Stimulated activated naive CD8-positive, alpha-beta T cell treated with anti-CD3 and anti-CD28 coated beads, Interleukin-15, amount 100 ng/mL, for 72 hours (primary cell): ENCODE data around the gene RBM4.
"Not testable (repeated sequence)": the region's sequence is repeated elsewhere in the genome, so short reads cannot be mapped to it uniquely, and the experiment has no call there.

Experiments used
- ATAC-seq: fragments of 150-1000 bp; cut with Tn5 transposase; 2 replicates; pipeline ENCODE4 v1.10.0; 2021; ENCODE audit warnings: mild to moderate bottlenecking, moderate library complexity
- DNase-seq, 2 donors: peaks; one replicate each; pipeline ENCODE4 v3.0.0; 2021 to 2022
- H3K27ac Mint-ChIP-seq, 2 donors: one replicate each; pipeline ENCODE4 v1.8.0; 2022; ENCODE audit warnings: mild to moderate bottlenecking in 2 of 2, mixed read lengths in 2 of 2, moderate library complexity in 2 of 2
- H3K27me3 Mint-ChIP-seq: one replicate; pipeline ENCODE4 v1.8.0; 2022; ENCODE audit warnings: mixed read lengths
- H3K4me1 Mint-ChIP-seq: one replicate; pipeline ENCODE4 v1.8.0; 2022; ENCODE audit warnings: mild to moderate bottlenecking, mixed read lengths
- H3K4me3 Mint-ChIP-seq, 2 donors: one replicate each; pipeline ENCODE4 v1.8.0; 2022; ENCODE audit warnings: mild to moderate bottlenecking in 2 of 2, mixed read lengths in 2 of 2, moderate library complexity in 1 of 2
- H3K9me3 Mint-ChIP-seq, 2 donors: one replicate each; pipeline ENCODE4 v1.8.0; 2022; ENCODE audit warnings: mixed read lengths in 2 of 2

Gene RBM4, protein sequence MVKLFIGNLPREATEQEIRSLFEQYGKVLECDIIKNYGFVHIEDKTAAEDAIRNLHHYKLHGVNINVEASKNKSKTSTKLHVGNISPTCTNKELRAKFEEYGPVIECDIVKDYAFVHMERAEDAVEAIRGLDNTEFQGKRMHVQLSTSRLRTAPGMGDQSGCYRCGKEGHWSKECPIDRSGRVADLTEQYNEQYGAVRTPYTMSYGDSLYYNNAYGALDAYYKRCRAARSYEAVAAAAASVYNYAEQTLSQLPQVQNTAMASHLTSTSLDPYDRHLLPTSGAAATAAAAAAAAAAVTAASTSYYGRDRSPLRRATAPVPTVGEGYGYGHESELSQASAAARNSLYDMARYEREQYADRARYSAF

GRCh38 chr11:66638177-66639065, at the start of gene RBM4:
Gene RBM4, plus strand, starts transcription at chr11:66638703. Its CDS starts 1,009 bp downstream, at chr11:66639712.
- ATAC-seq (peak; percentile 96), DNase-seq (peak; percentile 95 to 99)
- peaks cover 67% of the 10 kb centered on the region for H3K4me1 Mint-ChIP-seq
- peak within 1 kb of the TSS; percentile 95 to 99 for H3K27ac Mint-ChIP-seq
- H3K4me3 Mint-ChIP-seq = peak within 1 kb of the TSS; percentile 88 to 95
- no peaks in the 10 kb centered on the region for H3K27me3 Mint-ChIP-seq
- no peaks in the 10 kb centered on the region for H3K9me3 Mint-ChIP-seq

GRCh38 chr11:66589315-66589714, 49.2 kb upstream of the RBM4 start:
- not testable (repeated sequence) for H3K27ac Mint-ChIP-seq

GRCh38 chr11:66589996-66590675, 48.4 kb upstream of the RBM4 start:
- no peak for DNase-seq
- no peaks in the 10 kb centered on the region for H3K27me3 Mint-ChIP-seq
- no peak for ATAC-seq
- H3K4me1 Mint-ChIP-seq = peaks cover 34% of the 10 kb centered on the region
- no peaks in the 10 kb centered on the region for H3K9me3 Mint-ChIP-seq
- no peak overlapping the region for H3K27ac Mint-ChIP-seq
- no peak overlapping the region for H3K4me3 Mint-ChIP-seq

More at GRCh38 chr11:66589315-66589714, 49.2 kb upstream of the RBM4 start:
- not testable (repeated sequence) for ATAC-seq, H3K9me3 Mint-ChIP-seq, H3K27me3 Mint-ChIP-seq, H3K4me3 Mint-ChIP-seq, DNase-seq
- peaks cover 26% of the 10 kb centered on the region for H3K4me1 Mint-ChIP-seq

DNA sequence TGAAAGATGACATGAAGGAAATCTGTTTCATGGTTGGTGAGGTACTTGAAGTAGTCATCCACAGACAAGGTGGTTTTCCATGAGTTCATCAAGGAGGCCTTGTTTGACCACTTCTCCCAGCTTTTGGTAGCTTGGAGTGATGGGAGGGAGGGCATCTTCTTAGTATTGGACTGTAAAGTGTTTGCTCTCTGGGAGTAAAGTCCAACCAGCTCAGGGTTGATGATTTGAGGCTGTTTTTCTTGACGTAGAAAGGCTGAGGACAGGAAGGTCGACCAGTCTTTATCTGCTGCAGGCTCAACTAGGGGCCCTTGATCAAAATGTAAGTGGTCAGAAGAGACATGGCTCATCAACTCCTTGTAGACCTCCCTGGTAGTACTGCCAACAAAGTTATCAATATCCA, 47.3 kb upstream of the RBM4 start:
- DNase-seq (no peak), ATAC-seq (no peak)
- Mint-ChIP-seq H3K27me3 (no peaks in the 10 kb centered on the region), H3K9me3 (no peaks in the 10 kb centered on the region), H3K4me1 (peaks cover 44% of the 10 kb centered on the region), H3K27ac (no peak overlapping the region), H3K4me3 (peak overlapping the region in 1 of 2 donors; percentile 100)

DNA sequence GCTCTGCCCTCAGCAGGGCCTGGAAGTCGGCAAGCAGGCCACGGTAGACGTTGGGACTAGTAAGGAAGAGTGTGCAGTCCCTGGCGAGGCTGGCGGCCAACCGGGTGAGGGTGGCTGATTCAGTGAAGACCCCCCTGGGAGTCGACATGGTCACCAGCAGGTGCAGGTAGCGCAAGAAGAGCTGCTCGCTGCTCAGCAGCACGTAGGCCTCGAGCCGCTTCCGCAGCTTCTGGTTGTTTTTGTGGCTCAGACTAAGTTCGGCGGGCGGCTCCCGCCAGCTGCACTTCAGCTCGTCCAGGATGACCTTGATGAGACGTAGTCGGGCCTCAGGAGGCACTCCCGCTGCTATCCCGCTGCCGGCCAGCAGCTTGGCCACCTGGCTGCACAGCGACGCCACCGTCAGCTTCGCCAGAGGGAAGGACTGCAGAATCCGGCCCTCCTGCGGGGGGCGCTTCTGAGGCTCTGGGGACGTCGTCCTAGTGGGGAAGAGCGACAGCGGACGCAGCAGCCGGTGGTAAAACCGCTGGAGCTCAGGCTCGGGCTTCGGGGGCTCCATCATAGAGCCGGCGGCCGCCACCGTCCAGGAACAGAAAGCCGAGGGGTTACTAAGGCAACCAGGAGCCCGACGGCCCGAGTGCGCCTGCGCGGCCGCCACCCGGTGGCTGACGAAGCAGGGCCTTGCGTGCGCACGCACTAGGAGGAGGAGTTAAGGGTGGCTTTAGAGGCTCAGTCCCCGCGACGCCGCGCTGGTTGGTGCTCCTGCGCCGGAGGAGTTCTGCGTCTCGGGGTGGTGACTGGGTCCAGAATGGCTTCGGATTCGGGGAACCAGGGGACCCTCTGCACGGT, 45.8 kb upstream of the RBM4 start, which contains the start of the genes CCDC87 and CCS:
CCDC87 (minus strand) TSS at position 607 of the 846 bp plus-strand sequence; CDS start at position 559, 48 bp downstream.
CCS (plus strand) TSS at position 729 of the 846 bp plus-strand sequence; CDS start at position 806, 77 bp downstream.
- peaks cover 44% of the 10 kb centered on the region for H3K4me1 Mint-ChIP-seq
- peak within 1 kb of the TSS; percentile 94 to 98 for H3K27ac Mint-ChIP-seq
- H3K27me3 Mint-ChIP-seq = no peaks in the 10 kb centered on the region
- H3K4me3 Mint-ChIP-seq = peak within 1 kb of the TSS; percentile 99 to 100
- no peaks in the 10 kb centered on the region for H3K9me3 Mint-ChIP-seq
- ATAC-seq (peak; percentile 97), DNase-seq (peak; percentile 96 to 97)

DNA sequence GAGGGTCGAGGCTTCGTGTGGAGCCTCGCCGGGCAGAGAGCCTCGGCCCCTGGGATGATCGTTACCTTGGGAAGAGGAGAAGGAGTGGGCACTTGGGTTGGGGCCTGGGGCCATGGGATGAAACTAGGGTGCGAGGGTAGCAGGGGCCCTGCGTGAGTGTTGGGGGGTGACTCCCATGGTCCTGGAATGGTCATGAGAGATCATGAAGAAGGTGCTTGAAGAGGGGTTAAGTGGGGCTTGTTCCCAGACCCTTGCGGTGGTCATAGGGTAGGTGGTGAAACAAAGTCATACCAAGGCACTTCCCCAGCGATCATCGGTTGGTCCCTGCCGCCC, 45.2 kb upstream of the RBM4 start:
- Mint-ChIP-seq H3K4me1 (peaks cover 44% of the 10 kb centered on the region), H3K4me3 (peak overlapping the region; percentile 99 to 100), H3K27me3 (no peaks in the 10 kb centered on the region), H3K9me3 (no peaks in the 10 kb centered on the region), H3K27ac (peak overlapping the region; percentile 94 to 98)
- DNase-seq (no peak), ATAC-seq (peak; percentile 32)

DNA sequence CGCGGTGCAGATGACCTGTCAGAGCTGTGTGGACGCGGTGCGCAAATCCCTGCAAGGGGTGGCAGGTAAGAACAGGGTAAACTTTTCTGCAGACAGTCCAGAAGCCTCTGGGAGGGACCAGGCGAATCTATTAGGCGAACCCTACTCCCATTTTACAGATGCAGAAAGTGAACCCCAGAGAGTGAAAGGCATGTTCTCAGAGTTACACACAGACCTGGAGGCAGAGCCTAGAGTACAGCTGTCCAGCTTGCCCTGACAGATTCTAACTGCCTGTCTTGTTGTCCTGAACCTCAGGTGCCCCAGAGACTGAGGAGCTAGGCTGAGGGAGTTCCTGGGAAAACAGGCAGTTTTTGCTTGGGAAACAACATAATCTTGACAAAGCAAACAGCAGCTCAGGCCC, 44.9 kb upstream of the RBM4 start:
- H3K27me3 Mint-ChIP-seq = no peaks in the 10 kb centered on the region
- H3K4me3 Mint-ChIP-seq = peak overlapping the region; percentile 99 to 100
- peaks cover 44% of the 10 kb centered on the region for H3K4me1 Mint-ChIP-seq
- ATAC-seq = no peak
- DNase-seq = no peak
- no peak overlapping the region for H3K27ac Mint-ChIP-seq
- H3K9me3 Mint-ChIP-seq = no peaks in the 10 kb centered on the region

- H3K9me3 Mint-ChIP-seq = no peaks in the 10 kb centered on the region
- no peaks in the 10 kb centered on the region for H3K27me3 Mint-ChIP-seq
- no peak for ATAC-seq
- H3K4me1 Mint-ChIP-seq = peaks cover 44% of the 10 kb centered on the region
- peak overlapping the region; percentile 78 to 100 for H3K4me3 Mint-ChIP-seq
- H3K27ac Mint-ChIP-seq = peak overlapping the region; percentile 87 to 94
- peak in 1 of 2 donors; percentile 9 for DNase-seq
Measured at GRCh38 chr11:66595245-66595904, 43.1 kb upstream of the RBM4 start.

DNA sequence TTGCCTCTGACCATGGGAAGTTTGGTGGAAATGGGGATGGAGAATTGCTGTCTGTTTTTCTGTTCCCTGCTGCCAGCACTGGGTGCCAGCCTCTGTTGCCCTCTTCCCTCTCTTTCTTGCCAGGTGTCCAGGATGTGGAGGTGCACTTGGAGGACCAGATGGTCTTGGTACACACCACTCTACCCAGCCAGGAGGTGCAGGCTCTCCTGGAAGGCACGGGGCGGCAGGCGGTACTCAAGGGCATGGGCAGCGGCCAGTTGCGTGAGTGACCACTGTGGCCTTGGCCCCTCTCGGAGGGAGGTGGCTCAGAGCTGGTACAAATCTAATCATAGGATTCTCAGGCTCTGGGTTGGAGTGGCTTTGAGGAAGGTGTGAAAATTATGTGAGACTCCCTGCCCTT, 39.5 kb upstream of the RBM4 start:
- H3K27ac Mint-ChIP-seq = no peak overlapping the region
- peaks cover 20% of the 10 kb centered on the region for H3K4me1 Mint-ChIP-seq
- H3K27me3 Mint-ChIP-seq = no peaks in the 10 kb centered on the region
- no peak overlapping the region for H3K4me3 Mint-ChIP-seq
- DNase-seq (no peak), ATAC-seq (no peak)
- H3K9me3 Mint-ChIP-seq = no peaks in the 10 kb centered on the region

DNA sequence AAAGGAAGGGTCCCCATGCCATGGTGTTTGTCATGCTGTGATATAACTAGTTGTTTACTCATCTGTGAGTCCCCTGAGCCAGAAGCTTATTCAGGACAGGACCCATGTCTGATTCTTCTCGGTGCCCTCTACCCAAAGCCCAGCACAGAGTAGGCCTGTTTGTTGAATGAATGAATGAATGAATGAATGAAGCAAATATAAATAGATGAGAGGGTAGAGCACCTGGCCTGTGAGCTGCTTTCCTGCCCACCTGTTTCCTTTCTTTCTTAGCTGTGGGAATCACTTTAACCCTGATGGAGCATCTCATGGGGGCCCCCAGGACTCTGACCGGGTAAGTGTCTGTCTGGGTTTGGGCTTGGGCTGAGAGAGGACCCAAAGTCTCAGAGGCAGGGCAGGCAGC, 38.3 kb upstream of the RBM4 start:
- ATAC-seq (no peak), DNase-seq (no peak)
- Mint-ChIP-seq H3K27ac (peak overlapping the region in 1 of 2 donors; percentile 19), H3K4me3 (no peak overlapping the region), H3K27me3 (no peaks in the 10 kb centered on the region), H3K9me3 (no peaks in the 10 kb centered on the region), H3K4me1 (peaks cover 9% of the 10 kb centered on the region)

DNA sequence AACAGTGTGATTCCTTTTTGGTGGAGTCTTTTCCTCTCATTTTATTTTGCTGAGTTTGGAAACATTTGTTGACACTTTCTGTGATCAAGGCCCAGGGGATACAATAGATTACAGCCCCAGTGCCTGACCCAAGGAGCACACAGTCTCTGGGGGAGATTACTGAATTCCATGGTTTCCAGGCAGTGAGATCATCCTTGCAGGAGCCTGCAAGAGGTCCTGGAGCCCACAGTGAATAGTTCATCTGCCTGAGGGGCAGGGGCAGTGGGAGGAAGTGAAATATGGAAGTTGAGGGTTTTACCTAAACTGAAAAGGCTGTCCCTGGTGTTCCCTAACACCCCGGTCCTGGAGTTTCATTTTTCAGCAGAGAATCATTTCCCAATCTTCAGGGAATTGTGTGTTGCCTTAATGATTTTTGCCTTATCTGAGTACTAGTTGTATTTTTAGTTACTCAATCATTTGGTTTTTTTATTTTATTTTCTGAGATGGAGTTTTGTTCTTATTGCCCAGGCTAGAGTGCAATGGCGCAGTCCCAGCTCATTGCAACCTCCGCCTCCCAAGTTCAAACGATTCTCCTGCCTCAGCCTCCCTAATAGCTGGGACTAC, 37.8 kb upstream of the RBM4 start:
- ATAC-seq (no peak), DNase-seq (no peak)
- Mint-ChIP-seq H3K27ac (no peak overlapping the region), H3K9me3 (no peaks in the 10 kb centered on the region), H3K4me1 (peaks cover 4% of the 10 kb centered on the region), H3K4me3 (no peak overlapping the region), H3K27me3 (no peaks in the 10 kb centered on the region)

DNA sequence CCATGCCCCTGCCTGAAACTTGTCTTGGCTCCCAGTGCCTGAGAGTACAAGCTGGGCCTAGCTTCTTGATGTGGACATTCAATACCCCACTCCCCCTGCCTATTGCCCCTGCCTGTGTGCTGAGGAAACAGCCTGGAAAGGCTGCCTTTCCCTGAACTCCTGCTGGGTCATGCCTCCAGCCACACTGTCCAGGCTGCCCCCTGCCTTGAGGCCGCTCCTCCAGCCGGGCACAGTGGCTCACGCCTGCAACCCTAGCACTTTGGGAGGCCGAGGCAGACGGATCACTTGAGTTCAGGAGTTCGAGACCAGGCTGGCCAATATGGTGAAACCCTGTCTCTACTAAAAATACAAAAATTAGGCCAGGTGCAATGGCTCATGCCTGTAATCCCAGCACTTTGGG, 35.4 kb upstream of the RBM4 start:
- H3K9me3 Mint-ChIP-seq = no peaks in the 10 kb centered on the region
- no peak overlapping the region for H3K4me3 Mint-ChIP-seq
- DNase-seq = no peak
- no peaks in the 10 kb centered on the region for H3K4me1 Mint-ChIP-seq
- no peaks in the 10 kb centered on the region for H3K27me3 Mint-ChIP-seq
- H3K27ac Mint-ChIP-seq = peak overlapping the region in 1 of 2 donors; percentile 45
- ATAC-seq = no peak

- DNase-seq (no peak), ATAC-seq (no peak)
- Mint-ChIP-seq H3K4me1 (no peaks in the 10 kb centered on the region), H3K27me3 (no peaks in the 10 kb centered on the region), H3K4me3 (no peak overlapping the region), H3K9me3 (no peaks in the 10 kb centered on the region), H3K27ac (no peak overlapping the region)
Measured at GRCh38 chr11:66604155-66604554, 34.3 kb upstream of the RBM4 start.

- H3K27me3 Mint-ChIP-seq, H3K9me3 Mint-ChIP-seq, H3K4me3 Mint-ChIP-seq, ATAC-seq, DNase-seq, H3K4me1 Mint-ChIP-seq, H3K27ac Mint-ChIP-seq: not testable (repeated sequence)
Measured at GRCh38 chr11:66606608-66607007, 31.9 kb upstream of the RBM4 start.
